ENCODE results near the gene PIGN.

PIGN gene

GRCh38 chr18:62211325-62211828 is 24.5 kb upstream of the PIGN start:
- no peak for DNase-seq (ENCODE audit: extremely low spot score)
- ChIA-PET CTCF (no interaction called here), POLR2A (no interaction called here)
- TF ChIP-seq HDGF (IDR thresholded peaks at IDR 0.05; ENCODE audit: borderline replicate concordance) (no peak), TARDBP (IDR thresholded peaks at IDR 0.05) (no peak)

- TF ChIP-seq FOXK2 (IDR thresholded peaks at IDR 0.05) (no peak), BHLHE40 (IDR thresholded peaks at IDR 0.05; ENCODE audit: borderline replicate concordance) (no peak), L3MBTL2 (conservative IDR thresholded peaks at IDR 0.05) (no peak), FOXM1 (IDR thresholded peaks at IDR 0.05; ENCODE audit: borderline replicate concordance) (no peak), LEF1 (IDR thresholded peaks at IDR 0.05; ENCODE audit: borderline replicate concordance) (no peak), SUZ12 (IDR thresholded peaks at IDR 0.05) (no peak), CTBP1 (IDR thresholded peaks at IDR 0.05; ENCODE audit: borderline replicate concordance) (no peak), ZNF384 (IDR thresholded peaks at IDR 0.05) (no peak), HDGF (IDR thresholded peaks at IDR 0.05; ENCODE audit: borderline replicate concordance) (no peak), ELF4 (IDR thresholded peaks at IDR 0.05) (no peak)
- ChIA-PET CTCF (no interaction called here), POLR2A (no interaction called here)
- no peak for DNase-seq (ENCODE audit: extremely low spot score)
These were observed 23.3 kb upstream of the PIGN start for GRCh38 chr18:62210138-62210537.

- CTCF ChIA-PET, result no interaction called here
- no peak for DNase-seq (ENCODE audit: extremely low spot score)
- POLR2A ChIA-PET, result no interaction called here
- TF ChIP-seq NFRKB (IDR thresholded peaks at IDR 0.05), result no peak
- TF ChIP-seq LEF1 (IDR thresholded peaks at IDR 0.05; ENCODE audit: borderline replicate concordance), result no peak
These were observed 22.2 kb upstream of the PIGN start for GRCh38 chr18:62209046-62209445.

GRCh38 chr18:62206593-62206992 is 19.7 kb upstream of the PIGN start:
- no peak for DNase-seq (ENCODE audit: extremely low spot score)
- ChIA-PET CTCF (no interaction called here), POLR2A (no interaction called here)
- TF ChIP-seq NFRKB (IDR thresholded peaks at IDR 0.05), result no peak
- TF ChIP-seq CTBP1 (IDR thresholded peaks at IDR 0.05; ENCODE audit: borderline replicate concordance), result no peak
- no peak for TF ChIP-seq BHLHE40 (IDR thresholded peaks at IDR 0.05; ENCODE audit: borderline replicate concordance)
- no peak for TF ChIP-seq ZNF384 (IDR thresholded peaks at IDR 0.05)
- no peak for TF ChIP-seq SUZ12 (IDR thresholded peaks at IDR 0.05)
- no peak for TF ChIP-seq ARNT (IDR thresholded peaks at IDR 0.05)
- no peak for TF ChIP-seq SP1 (IDR thresholded peaks at IDR 0.05)

GRCh38 chr18:62205824-62206223 is 19.0 kb upstream of the PIGN start:
- DNase-seq (ENCODE audit: extremely low spot score), result no peak
- ChIA-PET CTCF (no interaction called here), POLR2A (no interaction called here)
- TF ChIP-seq ELF4 (IDR thresholded peaks at IDR 0.05), result no peak
- TF ChIP-seq PKNOX1 (IDR thresholded peaks at IDR 0.05), result no peak
- no peak for TF ChIP-seq FOXK2 (IDR thresholded peaks at IDR 0.05)

GRCh38 chr18:62201870-62202269 is 15.0 kb upstream of the PIGN start:
- CTCF ChIA-PET, result no interaction called here
- POLR2A ChIA-PET, result no interaction called here
- TF ChIP-seq NFRKB (IDR thresholded peaks at IDR 0.05) (no peak), ARNT (IDR thresholded peaks at IDR 0.05) (no peak), ZNF384 (IDR thresholded peaks at IDR 0.05) (no peak), FOXK2 (IDR thresholded peaks at IDR 0.05) (no peak), BHLHE40 (IDR thresholded peaks at IDR 0.05; ENCODE audit: borderline replicate concordance) (no peak), CTBP1 (IDR thresholded peaks at IDR 0.05; ENCODE audit: borderline replicate concordance) (no peak), PKNOX1 (IDR thresholded peaks at IDR 0.05) (no peak), FOXM1 (IDR thresholded peaks at IDR 0.05; ENCODE audit: borderline replicate concordance) (no peak), L3MBTL2 (conservative IDR thresholded peaks at IDR 0.05) (no peak), SP1 (IDR thresholded peaks at IDR 0.05) (no peak), HDGF (IDR thresholded peaks at IDR 0.05; ENCODE audit: borderline replicate concordance) (no peak), ELF4 (IDR thresholded peaks at IDR 0.05) (no peak), TARDBP (IDR thresholded peaks at IDR 0.05) (no peak), SUZ12 (IDR thresholded peaks at IDR 0.05) (no peak), LEF1 (IDR thresholded peaks at IDR 0.05; ENCODE audit: borderline replicate concordance) (no peak)
- DNase-seq (ENCODE audit: extremely low spot score), result no peak

GRCh38 chr18:62200121-62200914 is 13.5 kb upstream of the PIGN start:
- ChIA-PET CTCF (interaction anchor here (1.7 kb wide), 1 partner anchor 49 kb away, joined by 3 read pairs; no protein-coding TSS in a partner anchor), POLR2A (interaction anchor here (1.1 kb wide), 1 partner anchor 13 kb away, joined by 4 read pairs; the partner anchor contains the start of genes PIGN and RELCH)
- DNase-seq (ENCODE audit: extremely low spot score), result no peak
- TF ChIP-seq CTBP1 (IDR thresholded peaks at IDR 0.05; ENCODE audit: borderline replicate concordance), result no peak
- no peak for TF ChIP-seq BHLHE40 (IDR thresholded peaks at IDR 0.05; ENCODE audit: borderline replicate concordance)
- no peak for TF ChIP-seq PKNOX1 (IDR thresholded peaks at IDR 0.05)
- no peak for TF ChIP-seq ARNT (IDR thresholded peaks at IDR 0.05)
- TF ChIP-seq ELF4 (IDR thresholded peaks at IDR 0.05), result no peak
- TF ChIP-seq SP1 (IDR thresholded peaks at IDR 0.05), result no peak
- no peak for TF ChIP-seq FOXK2 (IDR thresholded peaks at IDR 0.05)
- no peak for TF ChIP-seq FOXA1 (IDR thresholded peaks at IDR 0.05)
